Activated naive CD8-positive, alpha-beta T cell treated with anti-CD3 and anti-CD28 coated beads for 36 hours (primary cell): Measurements from ENCODE around the gene DNAJB5. TPM values are rescaled to one million over a fixed set of nuclear protein-coding genes. Genes with fewer than 3 reads are reported as not detected.

ENCODE experiments used
- DNase-seq: peaks from one replicate; pipeline ENCODE4 v3.0.0; 2021
- H3K27ac Mint-ChIP-seq: one replicate; pipeline ENCODE4 v1.8.0; 2022; ENCODE audit warnings: mild to moderate bottlenecking, moderate library complexity, mixed read lengths
- H3K27me3 Mint-ChIP-seq: one replicate; pipeline ENCODE4 v1.8.0; 2022; ENCODE audit warnings: mild to moderate bottlenecking, mixed read lengths
- H3K36me3 Mint-ChIP-seq: one replicate; pipeline ENCODE4 v1.8.0; 2021; ENCODE audit warnings: mild to moderate bottlenecking, mixed read lengths
- H3K4me1 Mint-ChIP-seq: one replicate; pipeline ENCODE4 v1.8.0; 2021; ENCODE audit warnings: mixed read lengths
- H3K4me3 Mint-ChIP-seq: one replicate; pipeline ENCODE4 v1.8.0; 2022; ENCODE audit warnings: mild to moderate bottlenecking, moderate library complexity, mixed read lengths
- H3K9me3 Mint-ChIP-seq: one replicate; pipeline ENCODE4 v1.8.0; 2022; ENCODE audit warnings: mixed read lengths
- total RNA-seq, 2 experiments: library from RNA; stranded (reverse); gene quantifications; one replicate each; pipeline ENCODE4 v1.2.3, GENCODE V29; 2021

Gene DNAJB5
- total RNA-seq, 2 experiments from 2014 or later, result 7.6 to 8.1 TPM

GRCh38 chr9:35042891-35043545 is 53.5 kb downstream of the DNAJB5 start:
- no peak overlapping the region for H3K27ac Mint-ChIP-seq
- no peak overlapping the region for H3K4me3 Mint-ChIP-seq
- H3K36me3 Mint-ChIP-seq, result peaks cover 7% of the 10 kb centered on the region
- H3K9me3 Mint-ChIP-seq, result no peaks in the 10 kb centered on the region
- no peaks in the 10 kb centered on the region for H3K4me1 Mint-ChIP-seq
- DNase-seq, result no peak
- H3K27me3 Mint-ChIP-seq, result no peaks in the 10 kb centered on the region

DNA sequence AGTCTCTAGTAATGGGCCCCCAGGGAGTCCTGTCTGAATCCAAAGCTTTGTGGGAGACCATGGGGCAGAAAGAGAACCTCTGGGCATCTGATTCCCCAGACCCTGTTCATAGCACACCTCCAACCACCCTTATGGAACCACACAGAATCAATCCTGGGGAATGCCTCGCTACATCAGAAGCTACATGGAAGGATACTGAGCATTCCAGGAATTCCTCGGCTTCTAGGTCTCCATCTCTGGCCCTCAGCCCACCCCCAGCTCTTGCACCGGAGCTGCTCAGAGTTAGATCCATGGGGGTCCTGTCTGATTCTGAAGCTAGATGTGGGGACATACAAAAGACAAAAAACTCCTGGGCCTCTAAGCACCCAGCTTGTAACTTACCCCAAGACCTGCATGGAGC is 54.5 kb downstream of the DNAJB5 start:
- no peak overlapping the region for H3K27ac Mint-ChIP-seq
- DNase-seq, result no peak
- peaks cover 13% of the 10 kb centered on the region for H3K36me3 Mint-ChIP-seq
- H3K27me3 Mint-ChIP-seq, result no peaks in the 10 kb centered on the region
- H3K4me3 Mint-ChIP-seq, result no peak overlapping the region
- H3K4me1 Mint-ChIP-seq, result no peaks in the 10 kb centered on the region
- H3K9me3 Mint-ChIP-seq, result no peaks in the 10 kb centered on the region

Other genes with a start within 250 kb of the DNAJB5 start
- gene PHF24, start 31.5 kb upstream of the DNAJB5 start, total RNA-seq, result under 1 TPM; 0.23 to 0.30 TPM
- 100 to 1,000 TPM; 264 to 289 TPM for gene VCP, start 82.9 kb downstream of the DNAJB5 start, total RNA-seq
- gene FANCG, start 90.2 kb downstream of the DNAJB5 start, total RNA-seq, result 100 to 1,000 TPM in 1 of 2 experiments, 10 to 100 TPM in 1; 92.8 to 113 TPM
- gene PIGO, start 106.8 kb downstream of the DNAJB5 start, total RNA-seq, result 10 to 100 TPM; 24.3 to 25.4 TPM
- gene STOML2, start 113.4 kb downstream of the DNAJB5 start, total RNA-seq, result 100 to 1,000 TPM; 260 to 271 TPM
- gene ATOSB, start 126.1 kb downstream of the DNAJB5 start, total RNA-seq, result 1 to 10 TPM; 3.8 to 4.1 TPM
- gene UNC13B, start 172.3 kb downstream of the DNAJB5 start, total RNA-seq, result 1 to 10 TPM; 2.5 to 3.7 TPM